Karpas-422 (cell line): Measurements from ENCODE around the gene FCF1. TPM values are rescaled to one million over a fixed set of nuclear protein-coding genes. Genes with fewer than 3 reads are reported as not detected.

Experiments
- DNase-seq: peaks from one replicate; pipeline ENCODE4 v3.0.0-alpha.2; 2015
- H2AFZ ChIP-seq: fragments of 200-600 bp; sonication (generic); 2 replicates; pipeline ENCODE4 v1.6.1; 2014; ENCODE audit warnings: antibody characterized with exemption, low read length, mixed read lengths
- H3K27ac ChIP-seq: fragments of 200-600 bp; sonication (generic); 2 replicates; pipeline ENCODE4 v1.5.1; 2014; ENCODE audit warnings: mild to moderate bottlenecking, low read length, moderate library complexity
- H3K27me3 ChIP-seq: fragments of 200-600 bp; sonication (generic); 2 replicates; pipeline ENCODE4 v1.6.1; 2014; ENCODE audit warnings: low read length, mixed read lengths
- H3K36me3 ChIP-seq: fragments of 200-600 bp; sonication (generic); 2 replicates; pipeline ENCODE4 v1.6.1; 2014; ENCODE audit warnings: low read length, mixed read lengths; ENCODE audit not compliant: insufficient read depth
- H3K4me1 ChIP-seq: fragments of 200-600 bp; sonication (generic); 2 replicates; pipeline ENCODE4 v1.6.1; 2014; ENCODE audit warnings: mild to moderate bottlenecking, low read length, mixed read lengths
- H3K4me2 ChIP-seq: fragments of 200-600 bp; sonication (generic); 2 replicates; pipeline ENCODE4 v1.6.1; 2014; ENCODE audit warnings: low read length, low read depth, mild to moderate bottlenecking; ENCODE audit not compliant: poor library complexity, severe bottlenecking
- H3K4me3 ChIP-seq: fragments of 200-600 bp; sonication (generic); 2 replicates; pipeline ENCODE4 v1.5.1; 2014; ENCODE audit warnings: mild to moderate bottlenecking, antibody characterized with exemption, low read length, mixed read lengths
- H3K79me2 ChIP-seq: fragments of 200-600 bp; sonication (generic); 2 replicates; pipeline ENCODE4 v1.6.1; 2014; ENCODE audit warnings: mild to moderate bottlenecking, low read length, mixed read lengths
- H3K9ac ChIP-seq: fragments of 200-600 bp; sonication (generic); 2 replicates; pipeline ENCODE4 v1.6.0; 2014; ENCODE audit warnings: low read length
- H3K9me2 ChIP-seq: fragments of 200-600 bp; sonication (generic), shearing (Covaris generic); replicated peaks from 2 replicates; pipeline ENCODE4 v1.6.0; 2014; ENCODE audit warnings: mild to moderate bottlenecking, low read length, moderate library complexity; ENCODE audit not compliant: insufficient read depth
- H3K9me3 ChIP-seq: fragments of 300-700, 200-600 bp; sonication (generic); 2 replicates; pipeline ENCODE4 v1.6.1; 2014; ENCODE audit warnings: low read length, mixed read lengths
- H4K20me1 ChIP-seq: fragments of 200-600 bp; sonication (generic); 2 replicates; pipeline ENCODE4 v1.6.1; 2014; ENCODE audit warnings: mild to moderate bottlenecking, antibody characterized with exemption, low read length, low read depth; ENCODE audit not compliant: insufficient read depth
- total RNA-seq: library from RNA; depleted of rRNA; stranded (reverse); fragments of >200 nt; shearing (Covaris generic); gene quantifications from 2 replicates; pipeline ENCODE4 v1.2.3, GENCODE V29; 2014; ENCODE audit warnings: low replicate concordance; rRNA removed

FCF1 gene, protein sequence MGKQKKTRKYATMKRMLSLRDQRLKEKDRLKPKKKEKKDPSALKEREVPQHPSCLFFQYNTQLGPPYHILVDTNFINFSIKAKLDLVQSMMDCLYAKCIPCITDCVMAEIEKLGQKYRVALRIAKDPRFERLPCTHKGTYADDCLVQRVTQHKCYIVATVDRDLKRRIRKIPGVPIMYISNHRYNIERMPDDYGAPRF
- total RNA-seq, result 46.6 and 51.6 TPM in 2 replicates

DNA sequence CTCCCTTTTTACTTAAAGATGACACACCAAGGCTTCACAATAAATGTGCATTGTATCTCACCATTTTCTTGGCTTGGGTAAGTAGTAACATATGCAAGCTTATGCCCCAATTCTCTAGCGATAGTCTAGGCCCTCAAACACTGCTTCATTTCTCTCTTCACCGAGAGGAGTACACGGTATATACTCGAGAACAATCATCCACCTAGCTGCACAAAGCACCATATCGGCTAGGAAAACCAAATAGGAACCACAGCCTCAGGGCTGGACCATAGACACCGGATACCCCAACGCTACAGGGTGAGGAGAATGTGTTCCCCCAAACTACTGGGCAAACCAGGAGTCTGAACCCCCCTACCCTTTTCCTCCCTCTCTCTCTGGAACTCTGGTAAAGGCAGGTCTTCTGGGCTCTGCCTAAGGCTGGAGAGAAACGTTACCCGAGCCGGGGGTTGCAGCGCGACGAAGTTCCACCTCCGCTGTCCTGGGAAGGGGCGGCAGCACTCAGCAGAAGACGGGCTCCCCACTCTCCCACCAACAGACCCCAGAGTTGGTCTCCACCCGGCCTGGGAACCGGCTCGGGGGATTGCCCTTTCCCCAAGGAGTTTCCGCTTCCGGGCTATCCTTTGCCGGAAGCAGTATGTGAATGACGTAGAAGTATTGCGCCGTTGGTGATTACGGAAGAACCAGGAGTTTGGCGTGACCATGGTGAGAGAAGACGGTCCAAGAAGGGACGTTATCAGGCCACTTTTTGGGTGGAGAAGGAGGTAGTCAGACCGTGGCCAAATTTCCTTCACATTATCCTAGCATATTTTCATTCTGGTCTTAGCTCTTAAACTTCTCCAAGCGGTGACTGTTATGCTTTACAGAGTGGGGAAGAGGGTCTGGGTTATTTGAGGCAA is at the start of gene FCF1, which contains the start of gene AREL1:
Gene FCF1 (plus strand): TSS at position 646 of the 896 bp plus-strand sequence. CDS start 54 bp downstream, at position 700.
Gene AREL1 (minus strand): TSS at position 582 of the 896 bp plus-strand sequence. CDS start 27,465 bp downstream, outside the sequence.
- Histone ChIP-seq H3K4me3 (peak within 1 kb of the TSS; percentile 93), H3K9ac (peak within 1 kb of the TSS; percentile 81)

DNA sequence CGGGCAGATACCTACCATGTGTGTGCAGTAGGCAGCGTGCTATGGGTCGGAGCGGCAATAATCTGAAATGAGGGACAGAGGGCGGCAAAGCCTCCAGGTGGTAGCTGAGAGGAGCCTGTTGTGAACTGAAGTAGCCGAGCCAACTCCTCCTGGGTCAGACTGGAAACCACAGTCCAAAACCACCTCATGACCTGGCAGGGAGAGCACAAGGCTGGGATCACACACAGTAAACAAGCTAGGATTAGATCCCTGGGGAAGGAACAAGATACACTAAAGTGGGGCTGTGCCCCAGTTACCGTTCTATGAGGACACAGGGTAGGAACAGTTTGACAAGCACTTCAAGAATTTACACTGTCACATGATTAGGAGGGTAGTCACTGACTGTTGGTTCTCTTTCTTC is 49.1 kb upstream of the FCF1 start:
- no peaks in the 10 kb centered on the region for H3K79me2 ChIP-seq
- H3K9ac ChIP-seq, result no peak overlapping the region
- no peaks in the 10 kb centered on the region for H3K9me3 ChIP-seq
- H4K20me1 ChIP-seq, result no peaks in the 10 kb centered on the region
- H2AFZ ChIP-seq, result no peak overlapping the region
- H3K9me2 ChIP-seq, result no peaks in the 10 kb centered on the region
- H3K4me2 ChIP-seq, result no peak overlapping the region
- no peaks in the 10 kb centered on the region for H3K27me3 ChIP-seq
- peaks cover 43% of the 10 kb centered on the region; the same call in 1 of the 2 replicates for H3K36me3 ChIP-seq
- H3K4me1 ChIP-seq, result no peaks in the 10 kb centered on the region
- no peak overlapping the region for H3K27ac ChIP-seq
- no peak for DNase-seq
- H3K4me3 ChIP-seq, result no peak overlapping the region

More for the DNA sequence above, at the start of gene FCF1, which contains the start of gene AREL1:
- Histone ChIP-seq H3K27me3 (no peaks in the 10 kb centered on the region), H3K36me3 (peaks cover 38% of the 10 kb centered on the region; the same call in 1 of the 2 replicates), H3K9me3 (no peaks in the 10 kb centered on the region), H3K9me2 (no peaks in the 10 kb centered on the region), H3K27ac (no peak within 1 kb of the TSS; the same call in 1 of the 2 replicates), H2AFZ (peak within 1 kb of the TSS; percentile 17; the same call in 1 of the 2 replicates), H3K4me2 (peak within 1 kb of the TSS; percentile 83), H4K20me1 (peaks cover 4% of the 10 kb centered on the region; the same call in 1 of the 2 replicates), H3K79me2 (peaks cover 86% of the 10 kb centered on the region), H3K4me1 (peaks cover 33% of the 10 kb centered on the region)
- peak; percentile 99 for DNase-seq

DNA sequence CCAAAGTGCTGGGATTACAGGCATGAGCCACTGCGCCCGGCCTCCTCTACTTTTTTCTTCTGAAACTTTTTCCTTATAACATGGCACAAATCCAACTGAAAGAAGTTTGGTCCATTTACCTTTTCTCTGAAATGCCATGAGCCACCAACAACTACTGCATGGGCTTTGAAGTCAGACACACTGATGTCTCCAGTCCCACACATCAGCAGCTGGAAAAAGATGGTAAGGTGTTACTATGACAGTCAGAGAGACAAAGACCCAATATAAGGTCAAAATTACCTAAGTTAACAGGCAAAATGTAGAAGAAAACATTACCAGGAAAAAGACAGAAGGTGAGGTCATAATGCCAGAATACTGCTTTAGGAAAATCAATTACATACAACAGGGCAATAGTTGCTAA is 48.2 kb upstream of the FCF1 start:
- Histone ChIP-seq H3K4me1 (no peaks in the 10 kb centered on the region), H3K9me3 (no peaks in the 10 kb centered on the region), H3K27ac (no peak overlapping the region), H3K36me3 (peaks cover 49% of the 10 kb centered on the region; the same call in 1 of the 2 replicates), H3K9ac (no peak overlapping the region), H3K79me2 (no peaks in the 10 kb centered on the region), H3K27me3 (no peaks in the 10 kb centered on the region), H3K4me2 (no peak overlapping the region), H2AFZ (no peak overlapping the region), H3K9me2 (no peaks in the 10 kb centered on the region), H3K4me3 (no peak overlapping the region), H4K20me1 (no peaks in the 10 kb centered on the region)
- DNase-seq, result no peak

DNA sequence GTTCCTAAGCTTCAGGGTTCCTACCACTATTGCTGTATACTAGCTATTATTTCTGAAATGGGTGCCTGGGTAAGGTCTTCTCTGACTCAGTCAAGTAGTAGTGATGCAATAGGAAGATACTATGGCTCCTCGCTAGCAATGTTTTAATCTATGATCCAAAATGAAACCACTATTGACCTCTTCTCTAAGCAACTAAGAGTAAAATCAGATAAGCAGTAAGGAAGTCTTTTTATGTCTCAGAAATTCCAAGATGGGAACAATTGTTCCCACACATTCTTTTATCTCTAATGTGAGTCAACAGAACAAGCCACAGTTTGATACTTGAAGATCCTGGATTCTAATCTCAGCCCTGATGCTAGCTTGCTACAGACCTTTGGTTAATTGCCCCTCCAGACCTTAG is 45.2 kb upstream of the FCF1 start:
- Histone ChIP-seq H3K4me2 (no peak overlapping the region), H3K27me3 (no peaks in the 10 kb centered on the region), H2AFZ (no peak overlapping the region), H3K79me2 (no peaks in the 10 kb centered on the region), H3K9ac (no peak overlapping the region), H3K4me3 (no peak overlapping the region), H3K9me2 (no peaks in the 10 kb centered on the region), H3K4me1 (no peaks in the 10 kb centered on the region), H4K20me1 (no peaks in the 10 kb centered on the region), H3K27ac (no peak overlapping the region), H3K9me3 (no peaks in the 10 kb centered on the region), H3K36me3 (peaks cover 48% of the 10 kb centered on the region)
- no peak for DNase-seq

DNA sequence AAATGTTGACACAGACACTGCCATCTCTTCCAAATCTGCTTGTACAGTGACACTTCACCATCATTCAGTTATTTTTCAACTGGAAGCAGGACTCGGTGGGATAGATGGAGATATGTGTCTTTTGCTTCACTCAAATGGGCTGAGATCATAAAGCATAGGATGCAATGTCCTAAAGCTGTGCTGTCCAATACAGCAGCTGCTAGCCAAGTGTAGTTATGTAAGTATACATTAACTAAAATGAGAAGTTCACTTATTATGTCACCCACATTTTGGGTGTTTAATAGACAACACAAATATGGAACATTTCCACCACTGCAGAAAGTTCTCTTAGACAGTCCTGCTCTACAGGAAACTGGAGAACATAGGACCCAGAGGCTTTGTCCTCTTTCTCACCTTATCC is 43.7 kb upstream of the FCF1 start:
- no peak for DNase-seq
- Histone ChIP-seq H3K4me2 (no peak overlapping the region), H3K36me3 (peaks cover 56% of the 10 kb centered on the region), H3K4me3 (no peak overlapping the region), H3K9me3 (no peaks in the 10 kb centered on the region), H2AFZ (no peak overlapping the region), H3K79me2 (no peaks in the 10 kb centered on the region), H3K4me1 (no peaks in the 10 kb centered on the region), H3K27me3 (no peaks in the 10 kb centered on the region), H3K9ac (no peak overlapping the region), H4K20me1 (no peaks in the 10 kb centered on the region), H3K9me2 (no peaks in the 10 kb centered on the region), H3K27ac (no peak overlapping the region)

DNA sequence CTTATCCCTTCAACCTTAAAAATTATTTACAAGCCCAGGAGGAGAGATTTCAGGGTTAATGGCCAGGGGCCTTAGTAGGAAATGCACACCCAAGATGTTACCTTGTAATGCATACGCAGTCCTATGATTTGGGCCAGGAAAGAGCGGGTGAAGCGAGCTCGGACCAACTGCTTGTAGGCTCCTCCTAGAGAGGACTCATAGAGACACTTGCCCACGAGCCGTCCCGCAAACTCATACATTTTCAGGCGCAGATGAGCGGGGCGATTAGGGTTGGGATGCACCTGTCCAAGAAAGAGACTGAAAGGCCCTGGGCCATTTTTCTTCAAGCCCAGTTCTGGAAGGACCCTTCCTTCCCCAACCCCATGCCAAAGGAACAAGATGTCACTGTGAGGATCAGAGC is 43.1 kb upstream of the FCF1 start:
- no peaks in the 10 kb centered on the region for H3K4me1 ChIP-seq
- H3K9me2 ChIP-seq, result no peaks in the 10 kb centered on the region
- no peak overlapping the region for H3K4me3 ChIP-seq
- no peak overlapping the region for H3K9ac ChIP-seq
- no peaks in the 10 kb centered on the region for H3K79me2 ChIP-seq
- no peaks in the 10 kb centered on the region for H3K27me3 ChIP-seq
- H3K36me3 ChIP-seq, result peaks cover 57% of the 10 kb centered on the region
- no peak overlapping the region for H3K27ac ChIP-seq
- no peak overlapping the region for H3K4me2 ChIP-seq
- no peak for DNase-seq
- no peak overlapping the region for H2AFZ ChIP-seq
- no peaks in the 10 kb centered on the region for H4K20me1 ChIP-seq
- H3K9me3 ChIP-seq, result no peaks in the 10 kb centered on the region

DNA sequence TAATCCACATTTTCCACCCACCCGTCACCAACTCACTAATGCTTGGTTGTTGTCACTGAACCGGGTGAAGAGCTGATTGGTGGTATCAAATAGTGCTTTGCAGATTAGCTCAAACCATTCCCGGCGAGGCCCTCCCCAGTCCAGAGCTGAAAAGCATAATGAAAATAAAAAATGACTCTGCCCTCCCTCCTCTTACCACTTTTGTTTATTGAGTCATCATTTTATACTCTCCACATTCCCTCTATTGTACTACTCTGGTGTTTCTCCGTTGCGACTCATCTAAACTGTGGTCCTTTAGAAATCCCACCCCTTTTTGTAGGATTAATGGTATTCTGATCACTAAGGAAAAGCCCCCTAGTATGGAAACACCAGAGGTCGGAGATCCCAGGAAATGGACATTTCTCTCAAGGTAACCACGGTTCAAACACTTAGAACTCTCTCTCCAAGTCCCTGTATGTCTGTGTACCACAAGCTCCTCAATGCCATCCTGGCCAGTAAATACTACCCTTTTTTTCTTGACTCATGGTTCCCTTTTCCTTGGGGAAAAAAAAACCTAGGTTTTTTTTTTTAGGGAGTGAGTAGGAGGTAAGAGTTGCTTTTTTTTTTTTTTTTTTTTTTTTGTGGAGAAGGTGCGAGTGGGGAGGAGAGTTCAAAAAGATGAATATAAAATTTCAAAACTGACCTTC is 42.1 kb upstream of the FCF1 start:
- Histone ChIP-seq H3K4me2 (no peak overlapping the region), H3K9me3 (no peaks in the 10 kb centered on the region), H3K4me3 (no peak overlapping the region), H3K9me2 (no peaks in the 10 kb centered on the region), H3K79me2 (no peaks in the 10 kb centered on the region), H4K20me1 (no peaks in the 10 kb centered on the region), H3K27ac (no peak overlapping the region), H3K9ac (no peak overlapping the region), H2AFZ (no peak overlapping the region), H3K36me3 (peaks cover 63% of the 10 kb centered on the region), H3K27me3 (no peaks in the 10 kb centered on the region), H3K4me1 (no peaks in the 10 kb centered on the region)
- DNase-seq, result no peak

DNA sequence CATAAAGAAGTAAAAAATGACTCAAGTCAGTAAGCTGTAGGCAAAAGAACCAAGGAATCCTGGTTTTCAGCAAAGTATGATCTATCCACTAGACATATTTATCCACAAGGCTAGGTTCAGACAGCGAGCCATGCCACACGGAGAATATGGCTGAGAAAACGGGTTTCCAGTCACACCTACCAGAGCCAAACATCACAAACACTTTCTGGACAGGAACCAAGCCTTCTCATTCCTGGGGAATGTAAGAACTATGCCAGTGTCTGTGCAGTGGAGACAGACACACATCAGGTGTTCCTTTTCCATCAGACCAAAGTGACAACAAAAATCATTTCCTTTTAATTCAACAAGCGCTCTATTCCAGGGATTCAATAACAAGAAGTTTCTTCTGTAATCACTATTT is 41.2 kb upstream of the FCF1 start:
- peaks cover 68% of the 10 kb centered on the region for H3K36me3 ChIP-seq
- H3K79me2 ChIP-seq, result no peaks in the 10 kb centered on the region
- no peaks in the 10 kb centered on the region for H3K9me2 ChIP-seq
- no peak for DNase-seq
- H3K27ac ChIP-seq, result no peak overlapping the region
- no peaks in the 10 kb centered on the region for H3K27me3 ChIP-seq
- no peaks in the 10 kb centered on the region for H3K9me3 ChIP-seq
- no peaks in the 10 kb centered on the region for H4K20me1 ChIP-seq
- H3K9ac ChIP-seq, result no peak overlapping the region
- H3K4me1 ChIP-seq, result no peaks in the 10 kb centered on the region
- H2AFZ ChIP-seq, result no peak overlapping the region
- no peak overlapping the region for H3K4me3 ChIP-seq
- no peak overlapping the region for H3K4me2 ChIP-seq
